Immature natural killer cell (primary cell): ENCODE data around the gene USP9Y. TPM values are rescaled to one million over a fixed set of nuclear protein-coding genes. Genes with fewer than 3 reads are reported as not detected.

ENCODE experiments used
- polyA plus RNA-seq, 3 donors: library from polyadenylated mRNA; unstranded; fragments of 300-500 nt; fragmentation: Illumina TruSeq; gene quantifications; one replicate each; pipeline ENCODE4 v1.2.3, GENCODE V29; 2021

Gene USP9Y
- polyA plus RNA-seq, 3 donors from 2014 or later, result not detected

Other genes starting within 250 kb of the USP9Y start
- under 1 TPM in 1 of 3 donors, not detected in 2; 0.16 TPM for gene DDX3Y, start 203.6 kb downstream of the USP9Y start, polyA plus RNA-seq